ENCODE results near the gene MATN1. TPM values are rescaled to one million over a fixed set of nuclear protein-coding genes. Genes with fewer than 3 reads are reported as not detected.
A peak's percentile ranks its signal among the peaks of the same experiment; 100 is the strongest.

Gene MATN1
- total and polyA plus RNA-seq, 8 donors, result 0.06 to 0.07 TPM; not detected in 6

GRCh38 chr1:30663596-30664091, 59.7 kb downstream of the MATN1 start:
- 37 to 44% methylated on average over 13 of the region's 13 CpGs for WGBS, 2 donors
- TF ChIP-seq, protein P1, sequence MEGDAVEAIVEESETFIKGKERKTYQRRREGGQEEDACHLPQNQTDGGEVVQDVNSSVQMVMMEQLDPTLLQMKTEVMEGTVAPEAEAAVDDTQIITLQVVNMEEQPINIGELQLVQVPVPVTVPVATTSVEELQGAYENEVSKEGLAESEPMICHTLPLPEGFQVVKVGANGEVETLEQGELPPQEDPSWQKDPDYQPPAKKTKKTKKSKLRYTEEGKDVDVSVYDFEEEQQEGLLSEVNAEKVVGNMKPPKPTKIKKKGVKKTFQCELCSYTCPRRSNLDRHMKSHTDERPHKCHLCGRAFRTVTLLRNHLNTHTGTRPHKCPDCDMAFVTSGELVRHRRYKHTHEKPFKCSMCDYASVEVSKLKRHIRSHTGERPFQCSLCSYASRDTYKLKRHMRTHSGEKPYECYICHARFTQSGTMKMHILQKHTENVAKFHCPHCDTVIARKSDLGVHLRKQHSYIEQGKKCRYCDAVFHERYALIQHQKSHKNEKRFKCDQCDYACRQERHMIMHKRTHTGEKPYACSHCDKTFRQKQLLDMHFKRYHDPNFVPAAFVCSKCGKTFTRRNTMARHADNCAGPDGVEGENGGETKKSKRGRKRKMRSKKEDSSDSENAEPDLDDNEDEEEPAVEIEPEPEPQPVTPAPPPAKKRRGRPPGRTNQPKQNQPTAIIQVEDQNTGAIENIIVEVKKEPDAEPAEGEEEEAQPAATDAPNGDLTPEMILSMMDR (IDR thresholded peaks at IDR 0.05), result no peak
- no peak for FAIRE-seq
- intact Hi-C loops (cut with DNase I), result no loop called here
- ATAC-seq, result peak; percentile 69 to 83 (median 75)
- H3K4me3 ChIP-seq, result no peak overlapping the region
- H3K36me3 ChIP-seq, result no peaks in the 10 kb centered on the region
- peak in 5 of 6 donors; percentile 44 to 89 (median 58) for DNase-seq
- peaks cover 0 to 9% (median 0%) of the 10 kb centered on the region in 3 donors for H3K4me1 ChIP-seq
- no peaks in the 10 kb centered on the region for H3K9me3 ChIP-seq
- no peaks in the 10 kb centered on the region for H3K27me3 ChIP-seq
- peak overlapping the region in 1 of 4 donors; percentile 68 for H3K27ac ChIP-seq

GRCh38 chr1:30662291-30662840, 61.0 kb downstream of the MATN1 start:
- 69 to 79% methylated on average over 9 of the region's 9 CpGs for WGBS, 2 donors
- TF ChIP-seq, protein P1 (IDR thresholded peaks at IDR 0.05), result no peak
- Histone ChIP-seq H3K4me1 (peaks cover 0 to 9% (median 0%) of the 10 kb centered on the region in 3 donors), H3K27ac (no peak overlapping the region), H3K4me3 (no peak overlapping the region), H3K9me3 (no peaks in the 10 kb centered on the region), H3K36me3 (no peaks in the 10 kb centered on the region), H3K27me3 (no peaks in the 10 kb centered on the region)
- DNase-seq (peak in 1 of 6 donors; percentile 44), FAIRE-seq (no peak), ATAC-seq (no peak)
- intact Hi-C loops (cut with DNase I), result no loop called here

DNA sequence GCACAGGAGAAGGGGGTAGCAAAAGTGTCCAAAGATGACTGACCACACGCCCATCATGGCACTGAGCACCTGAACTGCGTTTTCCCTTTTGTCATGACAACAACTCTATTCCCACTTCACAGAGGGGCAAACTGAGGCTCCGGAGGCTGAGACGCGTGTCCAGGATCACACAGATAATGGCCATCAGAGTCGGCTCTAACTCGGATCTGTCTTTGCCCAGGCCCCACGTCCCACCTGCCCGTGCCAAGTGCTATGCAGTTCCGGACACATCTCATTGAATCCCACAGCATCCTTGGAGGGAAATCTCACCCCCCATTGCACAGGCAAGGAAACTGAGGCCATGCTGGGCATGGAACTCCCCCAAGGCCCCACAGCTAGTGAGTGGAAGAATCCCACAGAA, 62.1 kb downstream of the MATN1 start:
- no peak overlapping the region for H3K27ac ChIP-seq
- TF ChIP-seq, protein P1 (IDR thresholded peaks at IDR 0.05), result no peak
- peaks cover 0 to 9% (median 0%) of the 10 kb centered on the region in 3 donors for H3K4me1 ChIP-seq
- FAIRE-seq (no peak), DNase-seq (peak in 1 of 6 donors; percentile 27), ATAC-seq (no peak)
- no peak overlapping the region for H3K4me3 ChIP-seq
- WGBS, 2 donors, result 88 to 97% methylated on average over 10 of the region's 10 CpGs
- H3K27me3 ChIP-seq, result no peaks in the 10 kb centered on the region
- no peaks in the 10 kb centered on the region for H3K36me3 ChIP-seq
- H3K9me3 ChIP-seq, result no peaks in the 10 kb centered on the region
- intact Hi-C loops (cut with DNase I), result no loop called here

Small RNA genes within 50 kb of the gene (microRNA-seq; reads per million reads assigned to microRNA genes)
- 0 reads per million in 2 donors for gene MIR4420

Other genes with a start within 250 kb of the MATN1 start
- 10 to 100 TPM in 3 of 6 donors, 1 to 10 TPM in 3; 3.7 to 80.5 (median 15.2) TPM for gene LAPTM5, start 34.2 kb upstream of the MATN1 start, total RNA-seq
- 10 to 100 TPM in 1 of 2 donors, 1 to 10 TPM in 1; 8.6 to 12.5 TPM for gene LAPTM5, start 34.2 kb upstream of the MATN1 start, polyA plus RNA-seq
- 10 to 100 TPM in 2 of 6 donors, 1 to 10 TPM in 4; 5.6 to 18.9 (median 7.6) TPM for gene SDC3, start 185.2 kb upstream of the MATN1 start, total RNA-seq
- gene SDC3, start 185.2 kb upstream of the MATN1 start, polyA plus RNA-seq, result 1 to 10 TPM; 4.2 to 8.3 TPM

Measured in pancreas (tissue), 10 donors.